WERI-Rb-1 (cell line): ENCODE results near the gene MTMR4.

Experiments used
- DNase-seq: peaks from one replicate; pipeline ENCODE4 v3.0.0-alpha.2; 2020
- H3K27ac ChIP-seq: fragments of 250-450 bp; sonication (Bioruptor Pico); 2 replicates; pipeline ENCODE4 v1.5.1; 2020; ENCODE audit warnings: mild to moderate bottlenecking, moderate library complexity
- H3K27me3 ChIP-seq: fragments of 250-450 bp; sonication (Bioruptor Pico); 2 replicates; pipeline ENCODE4 v1.5.1; 2021; ENCODE audit warnings: mild to moderate bottlenecking, low read depth, moderate library complexity; ENCODE audit not compliant: insufficient read depth, severe bottlenecking
- H3K36me3 ChIP-seq: fragments of 250-450 bp; sonication (Bioruptor Pico); 2 replicates; pipeline ENCODE4 v1.5.1; 2020; ENCODE audit warnings: mild to moderate bottlenecking, moderate library complexity
- H3K4me3 ChIP-seq: 2 replicates; pipeline ENCODE4 v1.5.1; 2011; ENCODE audit warnings: low read depth, mild to moderate bottlenecking, control low read depth, low read length
- H3K9me3 ChIP-seq: fragments of 250-450 bp; sonication (Bioruptor Pico); 2 replicates; pipeline ENCODE4 v1.5.1; 2021; ENCODE audit warnings: mild to moderate bottlenecking, moderate library complexity; ENCODE audit not compliant: severe bottlenecking
- TF ChIP-seq, protein P1 (sequence below): IDR thresholded peaks from 2 replicates; pipeline ENCODE4 v1.5.1; 2011; ENCODE audit warnings: low read depth, mild to moderate bottlenecking, control low read depth, inconsistent platforms, low read length

MTMR4 gene

DNA sequence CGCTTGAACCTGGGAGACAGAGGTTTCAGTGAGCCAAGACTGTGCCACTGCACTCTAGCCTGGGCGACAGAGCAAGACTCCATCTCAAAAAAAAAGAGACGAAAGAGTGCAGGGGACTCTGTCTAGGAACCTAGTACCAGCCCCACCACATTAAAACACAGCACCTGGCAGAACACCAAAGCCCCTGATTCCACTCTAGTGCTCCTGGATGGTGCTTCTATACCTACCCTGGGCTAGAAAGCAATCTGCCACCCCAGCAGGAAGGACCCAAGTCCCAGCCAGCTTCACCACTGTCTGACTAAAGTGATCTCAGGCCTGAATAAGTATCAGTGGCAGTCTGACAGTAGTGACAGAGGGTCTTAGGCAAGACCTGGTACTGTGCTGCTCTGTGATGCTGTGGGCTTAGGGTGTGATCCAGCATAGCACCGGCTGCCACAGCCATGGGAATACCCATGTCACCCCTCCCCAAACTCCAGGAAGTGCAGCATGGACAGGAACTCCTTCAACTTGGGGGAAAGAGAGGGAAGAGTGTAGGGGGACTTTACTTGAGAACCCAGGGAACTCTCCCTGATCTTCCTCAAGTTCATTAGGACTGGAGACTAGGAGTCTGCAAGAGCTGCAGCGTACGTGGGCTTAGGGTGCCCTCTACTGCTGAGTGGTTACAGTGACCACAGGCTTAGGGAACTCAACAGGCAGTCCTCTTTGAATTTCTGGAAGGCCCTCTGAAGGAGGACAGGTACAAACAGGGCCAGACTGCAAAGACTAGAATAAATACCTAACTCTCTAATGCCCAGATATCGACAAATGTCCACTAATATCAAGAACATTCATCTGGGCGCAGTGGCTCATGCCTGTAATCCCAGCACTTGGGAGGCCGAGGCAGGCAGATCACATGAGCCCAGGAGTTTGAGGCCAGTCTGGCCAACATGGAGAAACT lies 67.1 kb downstream of the MTMR4 start:
- no peaks in the 10 kb centered on the region for H3K9me3 ChIP-seq
- no peaks in the 10 kb centered on the region for H3K36me3 ChIP-seq
- DNase-seq, result peak; percentile 93
- TF ChIP-seq, protein P1, sequence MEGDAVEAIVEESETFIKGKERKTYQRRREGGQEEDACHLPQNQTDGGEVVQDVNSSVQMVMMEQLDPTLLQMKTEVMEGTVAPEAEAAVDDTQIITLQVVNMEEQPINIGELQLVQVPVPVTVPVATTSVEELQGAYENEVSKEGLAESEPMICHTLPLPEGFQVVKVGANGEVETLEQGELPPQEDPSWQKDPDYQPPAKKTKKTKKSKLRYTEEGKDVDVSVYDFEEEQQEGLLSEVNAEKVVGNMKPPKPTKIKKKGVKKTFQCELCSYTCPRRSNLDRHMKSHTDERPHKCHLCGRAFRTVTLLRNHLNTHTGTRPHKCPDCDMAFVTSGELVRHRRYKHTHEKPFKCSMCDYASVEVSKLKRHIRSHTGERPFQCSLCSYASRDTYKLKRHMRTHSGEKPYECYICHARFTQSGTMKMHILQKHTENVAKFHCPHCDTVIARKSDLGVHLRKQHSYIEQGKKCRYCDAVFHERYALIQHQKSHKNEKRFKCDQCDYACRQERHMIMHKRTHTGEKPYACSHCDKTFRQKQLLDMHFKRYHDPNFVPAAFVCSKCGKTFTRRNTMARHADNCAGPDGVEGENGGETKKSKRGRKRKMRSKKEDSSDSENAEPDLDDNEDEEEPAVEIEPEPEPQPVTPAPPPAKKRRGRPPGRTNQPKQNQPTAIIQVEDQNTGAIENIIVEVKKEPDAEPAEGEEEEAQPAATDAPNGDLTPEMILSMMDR, result peak; percentile 98
- no peak overlapping the region for H3K4me3 ChIP-seq
- H3K27me3 ChIP-seq, result no peaks in the 10 kb centered on the region
- H3K27ac ChIP-seq, result no peak overlapping the region

DNA sequence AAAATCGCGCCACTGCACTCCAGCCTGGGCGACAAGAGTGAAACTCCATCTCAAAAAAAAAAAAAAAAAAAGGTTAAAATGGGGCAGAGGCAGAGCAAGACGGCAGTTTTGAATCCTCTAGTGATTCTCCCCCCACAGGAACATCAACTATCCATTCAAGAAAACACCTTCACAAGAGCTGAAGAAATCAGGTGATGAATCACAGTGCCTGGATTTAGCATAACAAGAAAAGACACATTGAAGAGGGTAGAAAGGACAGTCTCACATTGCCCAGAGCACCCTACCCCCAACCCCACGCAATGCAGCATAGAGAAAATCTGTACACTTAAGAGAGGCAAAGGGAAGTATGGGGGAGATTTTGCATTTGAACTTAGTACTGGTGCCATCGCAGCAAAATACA lies 68.4 kb downstream of the MTMR4 start:
- H3K4me3 ChIP-seq, result no peak overlapping the region
- no peaks in the 10 kb centered on the region for H3K36me3 ChIP-seq
- H3K9me3 ChIP-seq, result no peaks in the 10 kb centered on the region
- no peak for DNase-seq
- no peak overlapping the region for H3K27ac ChIP-seq
- TF ChIP-seq, protein P1, result no peak
- no peaks in the 10 kb centered on the region for H3K27me3 ChIP-seq
